SK-N-SH treated with all-trans-retinoic acid at 6 μM for 48 hours (cell line): ENCODE measurements around the gene ECM2.

Experiments
- ATAC-seq: fragments of 200-7000 bp; cut with Tn5 transposase; 3 replicates; pipeline ENCODE4 v1.9.1; 2020; ENCODE audit warnings: mild to moderate bottlenecking, moderate library complexity
- ARNTL ChIP-seq: fragments of 450-650 bp; formaldehyde crosslinking; IDR thresholded peaks from 2 replicates; pipeline ENCODE4 v1.5.0; 2020; ENCODE audit warnings: low read depth, mild to moderate bottlenecking, moderate library complexity, borderline replicate concordance
- CREB5 ChIP-seq: fragments of 250-450 bp; sonication (Bioruptor Pico); IDR thresholded peaks from 2 replicates; pipeline ENCODE4 v1.5.1; 2020; ENCODE audit warnings: low read depth, mild to moderate bottlenecking, moderate library complexity
- CSRNP3 ChIP-seq: fragments of 250-450 bp; sonication (Bioruptor Pico); IDR thresholded peaks from 2 replicates; pipeline ENCODE4 v1.5.1; 2021; ENCODE audit warnings: mild to moderate bottlenecking, moderate library complexity
- ESRRG ChIP-seq: fragments of 250-450 bp; sonication (Bioruptor Pico); IDR thresholded peaks from 2 replicates; pipeline ENCODE4 v1.6.1; 2021; ENCODE audit warnings: mild to moderate bottlenecking
- GLIS3 ChIP-seq: fragments of 250-450 bp; sonication (Bioruptor Pico); IDR thresholded peaks from 2 replicates; pipeline ENCODE4 v1.5.0; 2020; ENCODE audit warnings: mild to moderate bottlenecking, moderate library complexity
- ISL1 ChIP-seq: fragments of 250-450 bp; sonication (Bioruptor Pico); IDR thresholded peaks from 2 replicates; pipeline ENCODE4 v2.1.2; 2022; ENCODE audit warnings: mild to moderate bottlenecking, moderate library complexity
- OSR1 ChIP-seq: fragments of 250-450 bp; sonication (Bioruptor Pico); IDR thresholded peaks from 2 replicates; pipeline ENCODE4 v1.8.0; 2022; ENCODE audit warnings: moderate library complexity, mild to moderate bottlenecking, inconsistent platforms
- POU6F1 ChIP-seq: fragments of 250-450 bp; sonication (Bioruptor Pico); IDR thresholded peaks from 2 replicates; pipeline ENCODE4 v1.8.0; 2021; ENCODE audit warnings: low read depth, mild to moderate bottlenecking, moderate library complexity, borderline replicate concordance
- PPARA ChIP-seq: fragments of 250-450 bp; sonication (Bioruptor Pico); IDR thresholded peaks from 2 replicates; pipeline ENCODE4 v1.5.0; 2020; ENCODE audit warnings: mild to moderate bottlenecking, borderline replicate concordance
- RARB ChIP-seq: fragments of 250-450 bp; sonication (Bioruptor Pico); IDR thresholded peaks from 2 replicates; pipeline ENCODE4 v1.8.0; 2021; ENCODE audit warnings: mild to moderate bottlenecking, moderate library complexity
- SNAI2 ChIP-seq: fragments of 250-450 bp; sonication (Bioruptor Pico); IDR thresholded peaks from 2 replicates; pipeline ENCODE4 v1.5.0; 2020; ENCODE audit warnings: mild to moderate bottlenecking, moderate library complexity
- TCF4 ChIP-seq: fragments of 250-450 bp; sonication (Bioruptor Pico); IDR thresholded peaks from 2 replicates; pipeline ENCODE4 v1.8.0; 2021; ENCODE audit warnings: mild to moderate bottlenecking, moderate library complexity, borderline replicate concordance
- TOX ChIP-seq: fragments of 250-450 bp; sonication (Bioruptor Pico); IDR thresholded peaks from 2 replicates; pipeline ENCODE4 v1.8.0; 2021; ENCODE audit warnings: mild to moderate bottlenecking, moderate library complexity, borderline replicate concordance
- TSHZ2 ChIP-seq: fragments of 250-450 bp; sonication (Bioruptor Pico); IDR thresholded peaks from 2 replicates; pipeline ENCODE4 v1.5.0; 2020; ENCODE audit warnings: mild to moderate bottlenecking, moderate library complexity
- ZC3H10 ChIP-seq: fragments of 250-450 bp; sonication (Bioruptor Pico); IDR thresholded peaks from 2 replicates; pipeline ENCODE4 v1.5.1; 2021; ENCODE audit warnings: mild to moderate bottlenecking, moderate library complexity
- ZFP3 ChIP-seq: fragments of 250-450 bp; sonication (Bioruptor Pico); IDR thresholded peaks from 2 replicates; pipeline ENCODE4 v1.5.0; 2020; ENCODE audit warnings: mild to moderate bottlenecking, moderate library complexity
- ZFP30 ChIP-seq: fragments of 450-650 bp; formaldehyde crosslinking; IDR thresholded peaks from 2 replicates; pipeline ENCODE4 v1.5.0; 2022; ENCODE audit warnings: mild to moderate bottlenecking, moderate library complexity
- ZNF565 ChIP-seq: fragments of 450-650 bp; formaldehyde crosslinking; conservative IDR thresholded peaks from 2 replicates; pipeline ENCODE4 v1.5.0; 2020; ENCODE audit warnings: low read depth, mild to moderate bottlenecking, moderate library complexity
- ZNF70 ChIP-seq: fragments of 450-650 bp; formaldehyde crosslinking; IDR thresholded peaks from 2 replicates; pipeline ENCODE4 v1.5.0; 2020; ENCODE audit warnings: mild to moderate bottlenecking, moderate library complexity
- ZNF8 ChIP-seq: fragments of 450-650 bp; formaldehyde crosslinking; IDR thresholded peaks from 2 replicates; pipeline ENCODE4 v1.5.0; 2020; ENCODE audit warnings: mild to moderate bottlenecking, moderate library complexity
- TF ChIP-seq, protein P1 (sequence below): fragments of 250-450 bp; sonication (Bioruptor Pico); IDR thresholded peaks from 2 replicates; pipeline ENCODE4 v1.8.0; 2020; ENCODE audit warnings: mild to moderate bottlenecking, moderate library complexity, borderline replicate concordance

The ECM2 gene

DNA sequence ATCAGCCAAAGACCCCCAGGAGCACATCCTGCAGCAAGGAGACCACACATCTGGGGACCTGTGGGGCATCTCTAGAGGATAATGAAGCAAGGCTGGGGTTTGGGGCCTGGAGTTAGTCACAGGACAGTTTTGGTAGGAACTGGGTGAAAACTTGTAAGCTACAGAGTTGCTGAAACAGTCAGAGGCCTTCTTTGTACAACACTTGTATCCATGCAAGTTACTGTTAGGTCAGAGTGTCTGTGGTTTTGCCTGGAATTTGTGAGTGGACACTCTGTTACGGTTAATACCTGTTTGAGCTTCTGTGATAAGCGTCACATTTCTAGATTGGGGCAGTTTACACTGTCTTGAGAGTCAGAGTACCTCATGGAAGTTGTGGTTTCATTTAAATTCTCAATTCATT, 30.9 kb downstream of the ECM2 start:
- TF ChIP-seq CREB5 (CRISPR knock-in tag): no peak
- TF ChIP-seq CSRNP3 (CRISPR knock-in tag): no peak
- no peak for TF ChIP-seq PPARA (CRISPR knock-in tag)
- TF ChIP-seq SNAI2 (CRISPR knock-in tag): no peak
- TF ChIP-seq ESRRG (CRISPR knock-in tag): no peak
- TF ChIP-seq, protein P1, sequence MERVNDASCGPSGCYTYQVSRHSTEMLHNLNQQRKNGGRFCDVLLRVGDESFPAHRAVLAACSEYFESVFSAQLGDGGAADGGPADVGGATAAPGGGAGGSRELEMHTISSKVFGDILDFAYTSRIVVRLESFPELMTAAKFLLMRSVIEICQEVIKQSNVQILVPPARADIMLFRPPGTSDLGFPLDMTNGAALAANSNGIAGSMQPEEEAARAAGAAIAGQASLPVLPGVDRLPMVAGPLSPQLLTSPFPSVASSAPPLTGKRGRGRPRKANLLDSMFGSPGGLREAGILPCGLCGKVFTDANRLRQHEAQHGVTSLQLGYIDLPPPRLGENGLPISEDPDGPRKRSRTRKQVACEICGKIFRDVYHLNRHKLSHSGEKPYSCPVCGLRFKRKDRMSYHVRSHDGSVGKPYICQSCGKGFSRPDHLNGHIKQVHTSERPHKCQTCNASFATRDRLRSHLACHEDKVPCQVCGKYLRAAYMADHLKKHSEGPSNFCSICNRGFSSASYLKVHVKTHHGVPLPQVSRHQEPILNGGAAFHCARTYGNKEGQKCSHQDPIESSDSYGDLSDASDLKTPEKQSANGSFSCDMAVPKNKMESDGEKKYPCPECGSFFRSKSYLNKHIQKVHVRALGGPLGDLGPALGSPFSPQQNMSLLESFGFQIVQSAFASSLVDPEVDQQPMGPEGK (CRISPR knock-in tag): no peak
- TF ChIP-seq ISL1 (CRISPR knock-in tag): no peak
- no peak for ATAC-seq

DNA sequence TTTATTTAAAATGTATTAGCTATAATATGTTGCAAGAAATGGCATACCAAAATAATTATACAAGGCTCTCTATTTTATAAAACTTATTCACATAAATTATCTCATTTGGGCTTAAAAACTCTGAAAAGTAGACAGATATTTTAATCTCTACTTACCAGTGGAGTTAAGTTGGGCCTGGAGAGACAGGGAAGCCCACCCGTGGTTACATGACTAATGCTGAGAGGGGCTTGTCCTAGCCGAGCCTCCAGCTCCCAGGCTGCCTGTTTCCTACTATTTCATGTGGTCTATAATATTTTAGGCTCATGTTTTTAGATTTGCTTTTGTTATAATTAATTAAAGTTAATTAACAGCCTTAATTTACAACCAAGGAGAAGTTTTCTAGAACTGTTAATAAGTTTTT, 32.6 kb downstream of the ECM2 start:
- TF ChIP-seq PPARA (CRISPR knock-in tag) (no peak), ARNTL (CRISPR knock-in tag) (no peak), CSRNP3 (CRISPR knock-in tag) (no peak), ESRRG (CRISPR knock-in tag) (no peak), RARB (no peak), GLIS3 (no peak), OSR1 (CRISPR knock-in tag) (no peak), ZNF8 (CRISPR knock-in tag) (no peak), TSHZ2 (CRISPR knock-in tag) (no peak), ZFP30 (no peak), CREB5 (CRISPR knock-in tag) (no peak), ZFP3 (no peak), TOX (CRISPR knock-in tag) (no peak), ZNF565 (CRISPR knock-in tag) (no peak), SNAI2 (CRISPR knock-in tag) (no peak), POU6F1 (CRISPR knock-in tag) (no peak), ZC3H10 (CRISPR knock-in tag) (no peak), TCF4 (CRISPR knock-in tag) (no peak), ZNF70 (CRISPR knock-in tag) (no peak)
- TF ChIP-seq, protein P1 (CRISPR knock-in tag): no peak
- ATAC-seq: no peak
